GM21390 (cell line): Measurements from ENCODE around the gene HOXA10.
A peak's percentile ranks its signal among the peaks of the same experiment; 100 is the strongest.

Experiments used
- ATAC-seq: cut with Tn5 transposase; IDR thresholded peaks from one replicate; pipeline ENCODE4 v1.9.1; 2021; ENCODE audit not compliant: unreplicated experiment

The HOXA10 gene

DNA sequence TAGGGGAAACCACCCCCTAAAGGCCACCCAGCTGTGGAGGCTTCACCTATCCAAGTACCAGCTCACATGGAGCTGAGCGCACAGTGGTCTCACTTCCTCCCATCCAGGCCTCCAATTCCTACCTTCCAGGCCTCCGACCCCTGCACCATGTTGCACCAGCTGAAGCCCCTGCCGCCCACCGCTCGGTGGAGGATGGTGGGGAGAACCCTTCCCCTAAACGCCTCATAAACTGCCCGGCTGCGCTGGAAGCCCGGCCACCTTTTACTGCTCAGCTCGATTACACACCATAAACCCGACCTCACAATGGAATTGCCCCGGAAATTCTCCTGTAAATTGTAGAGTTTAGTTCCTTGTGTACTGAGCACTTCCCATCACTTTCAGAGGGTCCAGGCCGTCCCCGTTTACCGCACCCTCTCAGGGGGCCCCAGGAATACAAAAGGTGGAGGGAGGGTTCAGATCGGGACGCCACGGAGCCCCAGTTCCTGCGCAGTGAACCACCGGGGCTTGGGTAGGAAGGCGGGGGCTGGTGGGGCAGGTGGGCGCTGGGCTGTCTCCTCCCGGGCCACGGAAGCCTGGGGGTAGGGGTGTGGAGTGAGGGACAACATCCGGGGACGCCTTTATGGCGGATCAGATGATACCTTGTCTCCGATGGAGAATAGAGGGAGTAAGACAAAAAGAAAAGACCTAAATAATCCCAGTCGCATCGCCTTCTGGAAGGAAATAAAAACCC lies 16.3 kb downstream of the HOXA10 start:
- no peak for ATAC-seq

DNA sequence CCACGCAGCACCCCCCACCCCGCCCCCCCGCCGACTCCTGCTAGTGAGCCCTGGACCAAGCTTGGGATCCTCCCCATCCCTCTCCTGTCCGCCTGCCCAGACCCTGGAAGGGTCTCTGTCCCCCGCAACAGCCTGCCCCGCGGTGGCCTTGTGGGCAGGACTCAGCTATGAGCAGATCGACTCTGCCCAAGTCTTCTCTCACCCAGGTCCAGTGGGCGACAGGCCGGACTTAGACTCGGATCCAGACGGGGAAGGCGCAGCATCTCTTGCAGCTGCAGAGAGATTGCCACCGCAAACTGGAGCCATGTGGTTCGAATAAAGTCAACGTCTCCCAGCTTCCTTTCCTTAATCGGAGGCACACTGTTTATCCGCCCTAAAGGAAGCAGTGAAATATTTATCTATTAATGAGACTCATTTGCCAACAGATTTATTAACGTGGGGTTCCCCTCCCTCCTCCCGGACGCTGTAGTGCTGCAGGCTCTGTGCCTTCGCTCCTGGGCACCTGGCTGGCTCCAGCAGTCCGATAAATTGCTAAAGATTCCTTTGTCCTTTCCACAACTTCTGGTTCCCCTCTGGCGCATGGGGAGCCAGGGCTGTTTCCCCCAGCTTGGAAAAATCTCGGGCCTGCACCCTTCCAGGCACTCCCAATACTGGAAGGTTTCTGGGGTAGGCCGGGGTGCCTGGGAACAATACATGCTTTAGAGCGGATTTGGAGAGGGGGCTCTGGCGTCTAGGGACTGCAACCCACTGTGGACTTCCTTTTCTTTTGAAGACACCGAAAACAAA lies 17.0 kb downstream of the HOXA10 start:
- ATAC-seq, result no peak

DNA sequence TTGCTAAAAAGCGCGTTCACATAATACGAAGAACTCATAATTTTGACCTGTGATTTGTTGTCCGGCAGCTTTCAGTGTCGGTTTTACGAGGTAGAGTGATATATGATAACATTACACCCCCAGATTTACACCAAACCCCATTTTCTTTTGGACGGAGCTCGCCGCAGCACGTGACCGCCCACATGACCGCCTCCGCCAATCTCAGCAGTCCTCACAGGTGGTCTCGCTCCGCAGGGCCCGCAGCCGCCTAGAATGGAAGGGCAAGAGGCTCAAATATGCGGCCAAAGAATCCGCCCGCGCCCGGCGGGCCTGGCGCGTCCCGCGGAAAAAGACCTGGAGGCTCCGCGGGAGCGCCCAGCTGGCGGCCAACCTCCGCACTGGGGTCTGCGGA lies 17.6 kb downstream of the HOXA10 start, which contains the start of gene HOXA7:
Gene HOXA7 (minus strand): TSS at position 168 of the 391 bp plus-strand sequence. CDS start 130 bp downstream, at position 38.
- no peak for ATAC-seq

DNA sequence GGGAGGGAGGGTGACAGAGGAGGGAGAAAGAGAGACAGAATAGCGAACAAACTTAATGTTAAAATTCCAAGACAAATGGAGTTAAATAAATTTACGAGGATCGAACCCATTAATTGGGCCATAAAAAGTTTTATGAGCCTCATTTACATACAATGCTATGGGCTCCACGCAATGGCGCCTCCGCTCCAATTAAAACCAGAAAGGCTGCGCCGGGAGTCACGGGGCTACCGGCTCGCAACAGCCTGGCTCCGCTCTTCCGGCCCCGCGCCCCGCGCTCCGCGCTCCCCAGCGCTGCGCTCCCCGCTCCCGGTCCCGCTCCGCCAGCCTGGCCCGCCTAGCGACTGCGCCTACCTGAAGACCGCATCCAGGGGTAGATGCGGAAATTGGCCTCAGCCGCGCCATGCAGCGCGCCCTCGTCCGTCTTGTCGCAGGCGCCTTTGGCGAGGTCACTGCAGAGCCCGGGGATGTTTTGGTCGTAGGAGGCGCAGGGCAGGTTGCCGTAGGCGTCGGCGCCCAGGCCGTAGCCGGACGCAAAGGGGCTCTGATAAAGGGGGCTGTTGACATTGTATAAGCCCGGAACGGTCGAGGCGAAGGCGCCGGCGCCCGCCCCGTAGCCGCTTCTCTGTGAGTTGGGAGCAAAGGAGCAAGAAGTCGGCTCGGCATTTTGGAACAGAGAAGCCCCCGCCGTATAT lies 18.2 kb downstream of the HOXA10 start:
- ATAC-seq, result no peak

DNA sequence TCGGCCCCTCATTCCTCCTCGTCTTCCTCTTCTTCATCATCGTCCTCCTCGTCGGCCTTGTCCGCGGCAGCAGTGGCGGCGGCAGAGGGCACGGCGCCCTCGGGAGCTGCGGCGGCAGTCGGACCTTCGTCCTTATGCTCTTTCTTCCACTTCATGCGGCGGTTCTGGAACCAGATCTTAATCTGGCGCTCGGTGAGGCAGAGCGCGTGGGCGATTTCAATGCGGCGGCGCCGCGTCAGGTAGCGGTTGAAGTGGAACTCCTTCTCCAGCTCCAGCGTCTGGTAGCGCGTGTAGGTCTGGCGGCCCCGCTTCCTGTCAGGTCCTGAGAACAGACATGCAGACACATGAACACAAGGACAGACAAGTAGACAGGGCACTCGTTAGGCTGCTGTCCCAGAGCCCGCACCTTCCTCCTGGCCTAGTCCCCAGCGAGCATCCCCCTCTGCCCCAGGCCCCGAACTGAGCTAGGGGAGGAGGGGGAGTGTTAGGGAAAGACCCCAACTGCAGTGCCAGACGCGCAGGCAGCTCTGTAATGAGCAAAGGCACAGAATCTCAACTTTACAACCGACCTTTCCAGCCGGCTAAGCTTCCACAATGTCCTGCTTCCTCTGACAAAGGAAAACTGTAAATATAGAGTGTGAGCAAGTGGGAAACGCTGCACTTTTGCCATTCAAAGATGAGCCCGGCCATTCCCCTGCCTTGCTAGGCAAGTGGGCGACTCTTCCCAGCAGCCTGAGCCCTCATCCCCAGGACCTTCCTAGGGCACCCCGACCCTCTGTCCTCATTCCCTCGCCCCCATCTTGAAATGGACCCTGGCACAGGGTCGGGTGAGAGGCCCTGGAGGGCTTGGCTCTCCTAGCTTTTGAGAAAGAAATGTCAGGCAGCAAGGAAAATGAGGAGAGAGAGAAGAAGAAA lies 19.0 kb downstream of the HOXA10 start:
- no peak for ATAC-seq

DNA sequence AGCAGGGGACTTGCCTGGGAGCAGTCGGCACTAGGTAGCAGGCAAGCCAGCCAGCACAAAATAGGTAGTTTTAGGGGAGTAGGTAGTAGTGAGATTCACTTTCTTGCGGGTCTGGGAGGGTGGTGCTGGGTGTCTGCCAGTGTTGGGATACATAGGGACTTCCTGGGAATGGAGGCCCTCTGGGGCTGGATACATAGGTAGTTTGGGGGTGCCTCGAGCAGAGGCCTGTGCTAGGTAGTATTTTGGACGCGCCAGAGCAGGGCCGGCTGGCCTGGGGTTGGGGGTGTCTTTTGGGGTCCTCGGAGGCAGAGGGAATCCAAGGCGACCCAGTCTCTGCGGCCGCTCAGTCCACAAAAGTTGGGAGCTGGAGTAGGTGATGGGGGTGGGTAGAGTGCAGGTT lies 19.8 kb downstream of the HOXA10 start:
- no peak for ATAC-seq

DNA sequence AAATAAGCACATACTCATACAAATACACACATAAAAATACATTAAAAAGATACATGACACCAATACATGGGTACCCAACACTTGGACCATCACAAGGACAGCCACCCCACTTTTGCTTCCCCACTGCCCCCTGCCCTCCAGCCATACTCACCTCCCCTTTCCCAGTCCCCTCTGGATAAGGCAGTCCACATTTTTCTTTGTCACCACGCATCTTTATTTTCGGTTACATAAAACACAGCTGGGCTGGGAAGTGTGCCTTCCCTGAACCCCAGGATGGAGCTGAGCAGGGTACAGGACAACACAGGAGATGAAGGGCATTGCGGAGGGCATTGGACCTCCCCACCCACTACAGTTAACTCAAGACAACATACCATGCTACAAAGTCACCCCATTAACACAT lies 20.6 kb downstream of the HOXA10 start:
- ATAC-seq, result no peak

DNA sequence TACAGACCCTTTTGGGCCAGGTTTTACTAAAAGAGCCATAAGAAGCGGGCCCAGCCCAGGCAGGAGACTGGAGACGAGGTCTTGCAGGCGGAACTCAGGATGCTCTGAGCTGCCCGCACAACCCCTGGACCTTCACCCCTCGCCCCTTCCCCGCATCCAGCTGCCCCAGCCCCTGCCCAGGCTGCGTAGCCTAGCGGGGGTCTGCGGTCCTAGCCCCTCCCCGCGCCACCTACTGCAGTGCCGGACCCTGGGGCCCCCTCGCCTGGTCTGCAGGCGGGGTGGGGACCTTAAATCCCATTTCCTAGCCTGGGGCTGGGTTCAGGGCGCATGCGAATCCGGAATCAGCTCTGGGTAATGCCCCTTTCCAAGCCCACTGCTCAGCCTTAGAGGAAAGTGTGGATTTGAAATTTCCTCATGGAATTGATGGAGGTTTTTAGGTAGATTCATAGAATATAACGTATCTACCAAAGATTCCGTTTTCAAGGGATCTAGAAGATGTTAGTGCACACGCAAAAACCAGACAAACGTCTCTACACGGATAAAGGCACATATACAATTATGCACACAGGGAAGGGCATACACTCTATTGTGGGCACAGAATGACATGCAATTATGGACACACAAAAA lies 21.2 kb downstream of the HOXA10 start:
- ATAC-seq, result no peak

DNA sequence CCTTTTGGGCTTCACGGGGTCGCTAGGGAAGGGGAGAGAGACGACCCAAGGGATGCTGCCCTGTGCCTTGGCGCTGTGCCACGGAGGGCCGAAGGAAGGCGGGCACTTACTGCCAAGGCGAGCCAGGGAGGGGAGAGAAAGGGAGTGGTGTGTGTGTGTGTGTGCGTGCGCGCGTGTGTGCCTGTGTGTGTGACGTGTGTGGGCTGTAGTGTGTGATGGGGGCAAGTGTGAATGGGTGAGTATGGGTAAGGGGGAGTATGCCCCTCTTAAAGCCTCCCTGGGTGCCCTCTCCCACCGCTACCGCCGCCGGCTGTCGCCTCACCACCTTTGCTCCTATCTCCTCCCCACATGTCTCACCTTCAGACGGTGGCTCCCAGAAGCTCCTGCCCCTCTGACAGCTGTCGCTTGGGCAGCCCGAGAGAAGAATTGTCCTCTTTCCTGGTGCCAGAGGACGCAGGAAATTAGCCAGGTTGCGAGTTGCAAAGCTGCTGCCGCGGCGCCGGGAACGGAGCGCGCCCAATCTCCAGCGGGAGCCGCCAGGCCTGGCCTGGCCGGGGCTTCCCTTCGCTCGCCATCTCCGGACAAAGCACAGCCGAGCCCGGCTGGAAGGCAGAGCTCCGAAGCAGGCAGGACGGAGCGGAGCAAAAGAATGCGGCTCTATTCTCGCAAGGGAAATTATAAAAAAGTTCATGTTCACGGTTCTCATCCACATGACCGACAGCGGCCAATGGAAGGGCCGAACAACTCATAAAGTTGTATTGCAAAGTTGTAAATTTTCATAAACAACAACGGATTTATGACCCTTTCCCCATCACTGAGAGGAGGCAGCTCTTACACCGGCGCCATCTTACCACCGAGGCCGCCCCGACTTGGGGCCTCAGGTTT lies 21.9 kb downstream of the HOXA10 start, which contains the start of gene HOXA3:
Gene HOXA3 (minus strand): TSS at position 653 of the 885 bp plus-strand sequence. CDS start 41,943 bp downstream, outside the sequence.
- no peak for ATAC-seq

DNA sequence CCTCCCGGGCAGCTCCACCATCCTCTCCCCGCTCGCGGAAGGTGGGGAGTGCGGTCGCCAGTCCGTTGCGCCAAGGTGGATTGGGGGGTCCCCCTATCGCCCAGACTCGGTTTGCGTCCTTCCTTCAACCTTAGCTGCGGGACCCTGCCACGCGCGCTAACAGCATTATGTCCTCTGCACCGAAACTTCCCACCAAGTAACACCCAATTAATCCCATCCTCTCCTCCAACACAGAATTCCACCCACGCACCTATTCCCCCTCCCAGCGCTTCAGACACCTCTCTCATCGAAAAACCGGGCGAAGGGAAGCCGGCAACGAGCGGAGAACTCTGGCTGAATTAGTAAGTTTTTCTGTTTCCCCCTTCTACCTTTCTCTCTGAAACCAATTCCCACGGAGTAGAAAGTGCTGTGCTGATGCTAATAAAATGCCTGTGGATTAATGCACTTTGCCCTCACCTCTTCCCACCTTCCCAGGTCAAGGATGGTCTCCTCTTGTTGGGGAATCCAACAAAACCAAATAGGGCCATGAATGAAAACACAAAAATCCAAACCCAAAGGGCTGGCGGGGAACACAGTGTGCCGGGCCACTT lies 22.7 kb downstream of the HOXA10 start:
- ATAC-seq, result no peak

DNA sequence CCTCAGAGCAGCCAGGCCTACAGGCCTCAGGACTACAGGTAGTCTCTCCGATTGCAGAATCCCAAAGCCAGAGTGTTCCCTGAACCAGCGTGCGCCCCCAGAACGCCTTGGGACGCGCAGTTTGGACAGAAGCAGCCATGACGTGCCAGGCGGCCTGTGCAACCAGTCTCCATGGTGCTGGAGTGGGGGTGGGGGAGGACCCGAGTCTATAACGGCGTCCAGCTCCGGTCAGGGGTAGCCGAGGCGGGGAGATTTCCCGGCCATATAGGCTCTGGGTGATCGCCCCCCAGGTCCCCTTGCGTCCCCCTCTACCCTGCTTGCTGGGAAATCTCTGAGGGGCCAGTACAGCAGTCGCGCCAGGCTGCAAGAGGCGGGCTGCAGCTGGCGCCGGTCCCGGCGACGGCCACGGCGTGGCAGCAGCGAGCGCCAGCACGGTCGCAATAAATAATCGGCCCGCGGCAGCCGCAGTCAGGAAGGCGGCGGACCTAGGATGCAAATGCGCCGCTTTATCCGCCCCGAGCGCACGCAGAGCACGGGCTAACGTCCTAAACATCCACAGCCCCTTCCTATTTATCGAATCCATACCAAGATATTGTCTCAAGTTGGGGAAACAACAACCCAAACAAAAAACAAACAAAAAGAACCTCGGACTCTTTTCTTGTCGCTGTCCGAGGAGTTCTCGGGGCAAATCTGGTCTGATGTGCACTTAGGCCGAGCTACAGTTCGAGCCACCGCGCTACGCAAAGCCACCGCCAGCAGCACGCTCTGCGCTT lies 23.4 kb downstream of the HOXA10 start:
- peak; percentile 89 for ATAC-seq

DNA sequence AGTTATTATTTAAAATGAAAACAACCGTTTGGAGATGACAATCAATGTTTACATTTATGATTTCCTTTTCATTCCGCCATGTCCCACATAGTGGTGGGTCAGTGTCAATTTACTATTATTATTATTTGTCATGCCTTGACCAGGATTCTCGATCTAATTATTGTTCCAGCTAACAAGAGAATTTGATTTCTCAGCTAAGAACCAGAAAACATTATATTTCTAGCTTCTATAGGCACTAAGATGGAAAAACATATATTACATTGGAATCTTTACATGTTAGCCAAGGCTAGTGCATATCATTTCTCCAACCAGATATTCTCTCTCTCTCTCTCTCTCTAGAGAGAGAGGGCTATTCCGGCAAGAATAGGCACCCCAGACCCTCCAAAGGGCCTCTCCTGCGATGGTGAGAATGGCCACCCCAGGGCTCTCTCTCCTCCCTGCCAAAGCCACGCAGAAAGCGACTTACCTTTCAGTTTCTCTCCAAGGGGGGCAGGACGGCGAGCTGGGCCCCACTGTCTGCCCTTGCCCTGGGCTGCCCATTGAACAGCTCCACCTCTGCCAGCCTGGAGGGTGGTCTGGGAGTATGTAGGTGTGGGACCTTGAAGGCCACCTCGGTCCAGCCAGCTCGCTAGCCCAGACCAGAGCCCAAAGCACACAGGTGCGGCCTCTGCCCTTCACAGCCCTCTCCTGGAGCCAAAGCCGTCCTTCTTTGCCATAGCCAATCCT lies 24.1 kb downstream of the HOXA10 start:
- peak; percentile 9 for ATAC-seq

DNA sequence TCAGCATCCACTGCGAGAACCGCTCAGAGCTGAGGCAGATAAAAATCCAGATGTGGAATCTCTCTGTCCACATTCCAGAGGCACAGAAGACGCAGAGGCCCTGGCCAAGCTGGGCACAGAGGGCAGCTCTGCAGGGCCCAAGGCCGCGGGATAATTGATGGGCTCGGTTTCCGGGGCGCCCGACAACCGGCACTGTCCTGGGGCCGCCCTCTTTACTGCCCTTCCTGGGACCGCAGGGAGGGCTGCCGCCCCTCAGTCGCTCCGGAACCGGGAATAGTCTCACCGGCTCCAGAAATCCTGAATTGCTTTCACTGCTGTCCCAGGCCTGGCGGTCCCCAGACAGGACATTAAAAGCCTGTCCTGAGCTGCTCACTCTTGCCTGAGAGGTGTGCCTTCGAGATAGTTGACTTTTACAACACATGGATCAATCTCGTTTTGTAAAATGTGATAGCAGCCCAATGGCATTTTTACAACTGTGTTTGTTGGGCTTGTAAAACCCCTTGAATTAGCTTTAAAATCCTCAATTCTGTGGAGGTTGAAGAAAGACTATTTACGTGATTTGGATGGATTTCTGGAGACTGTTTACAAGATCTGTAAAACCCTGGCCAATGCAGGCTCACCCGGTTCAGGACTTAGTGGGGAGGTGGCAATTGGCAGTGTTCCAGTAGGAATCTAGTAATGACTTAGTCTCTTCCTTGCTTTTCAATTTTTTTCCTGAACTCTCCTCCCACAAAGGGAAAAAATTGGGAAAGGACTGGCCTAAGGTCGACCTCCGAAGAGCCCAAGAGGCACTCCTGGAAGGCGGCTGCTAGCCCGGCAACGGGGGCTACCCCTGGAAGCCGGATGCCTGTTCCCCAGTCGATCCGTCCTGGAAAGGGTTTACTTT lies 25.1 kb downstream of the HOXA10 start:
- ATAC-seq, result no peak

DNA sequence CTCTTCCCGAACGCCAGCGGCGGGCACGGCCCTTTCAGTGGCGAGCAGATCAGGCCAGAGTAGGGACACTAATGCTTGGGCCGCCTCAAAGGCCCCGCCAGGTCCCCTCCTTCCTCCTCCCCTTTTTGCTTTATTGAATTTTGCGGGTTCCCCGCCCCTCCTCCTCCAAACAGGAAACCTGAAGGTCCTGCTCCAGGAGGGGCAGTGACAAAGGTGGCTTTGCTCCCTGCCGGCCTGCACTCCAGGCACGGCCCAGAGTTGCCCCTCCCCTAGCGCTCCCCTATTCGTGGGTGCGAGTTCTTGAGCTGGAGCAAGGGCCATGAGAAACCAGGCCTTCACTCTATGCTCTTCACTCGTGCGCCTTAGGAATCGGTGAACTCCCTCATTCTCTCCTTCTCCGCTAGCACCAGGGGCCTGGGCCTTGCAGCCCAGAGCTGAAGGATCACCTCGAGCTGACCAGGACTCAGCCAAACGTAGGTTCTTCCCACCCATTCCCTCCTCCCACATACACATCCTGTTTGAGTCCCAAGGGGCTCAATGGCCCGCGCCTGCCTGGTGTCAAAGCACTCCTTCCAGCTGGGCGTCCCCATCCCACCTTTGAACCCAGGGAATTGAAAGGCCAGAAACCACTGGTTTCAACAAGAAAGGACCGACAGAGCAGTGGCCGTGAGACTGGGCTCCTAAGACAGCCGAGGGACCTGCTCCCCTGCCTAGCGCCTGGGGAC lies 25.9 kb downstream of the HOXA10 start:
- no peak for ATAC-seq

DNA sequence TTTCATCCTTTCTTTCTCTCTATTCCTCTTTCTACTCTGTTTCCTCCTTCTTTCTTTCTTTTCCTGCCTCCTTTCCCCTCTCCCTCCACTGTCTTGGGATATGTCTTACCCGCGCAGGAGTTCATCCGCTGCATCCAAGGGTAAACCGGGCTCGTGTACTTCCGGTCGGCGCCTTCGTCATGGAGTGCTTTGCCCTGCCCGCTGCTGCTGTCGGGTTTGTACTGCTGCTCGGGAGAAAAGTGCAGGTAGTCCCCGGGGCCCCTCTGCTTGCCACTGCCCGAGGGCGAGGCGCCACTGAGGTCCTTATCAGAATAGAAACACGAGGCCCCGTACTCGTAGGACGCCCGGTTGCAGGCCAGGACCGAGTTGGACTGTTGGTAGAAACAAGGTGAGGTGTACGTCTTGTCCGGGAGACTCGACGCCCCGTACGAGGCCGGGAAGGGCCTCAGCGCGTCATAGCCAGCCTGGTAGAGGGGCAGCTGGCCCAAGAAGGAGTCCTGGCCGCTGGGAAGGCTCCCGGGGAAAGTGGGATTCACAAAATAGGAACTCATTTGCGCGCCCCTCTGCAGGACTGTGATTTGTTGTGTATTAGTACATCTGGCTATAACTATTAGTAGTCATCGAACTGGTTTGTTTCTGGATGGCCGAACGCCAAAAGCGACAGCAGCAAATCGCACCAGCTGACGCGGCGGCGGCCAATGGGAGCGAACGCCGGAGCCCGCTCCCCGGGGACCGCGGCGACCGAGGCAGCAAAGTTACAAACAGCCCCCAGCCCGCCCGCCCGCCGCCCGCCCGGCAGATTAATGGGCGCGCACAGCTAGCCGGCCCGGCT lies 26.7 kb downstream of the HOXA10 start, which contains the start of gene HOXA6:
Gene HOXA6 (minus strand): TSS at position 576 of the 832 bp plus-strand sequence. CDS start 25 bp downstream, at position 551.
- no peak for ATAC-seq
